Stomach smooth muscle (tissue), 2 donors: ENCODE measurements around the gene GRB14.

Source experiments
- H3K27ac ChIP-seq: one replicate; pipeline ENCODE4 v1.7.0; 2013; ENCODE audit warnings: mild to moderate bottlenecking, low read length, inconsistent platforms
- H3K27me3 ChIP-seq, 2 donors: one replicate each; pipeline ENCODE4 v1.7.0; 2013; ENCODE audit warnings: low read length in 2 of 2; ENCODE audit not compliant: insufficient read depth in 2 of 2, control insufficient read depth in 1 of 2
- H3K36me3 ChIP-seq, 2 donors: one replicate each; pipeline ENCODE4 v1.7.0; 2013; ENCODE audit warnings: low read length in 2 of 2; ENCODE audit not compliant: control insufficient read depth in 2 of 2, insufficient read depth in 2 of 2
- H3K4me1 ChIP-seq: one replicate; pipeline ENCODE4 v1.7.0; 2013; ENCODE audit warnings: low read length; ENCODE audit not compliant: control insufficient read depth, insufficient read depth
- H3K4me3 ChIP-seq, 2 donors: one replicate each; pipeline ENCODE4 v1.7.0; 2013; ENCODE audit warnings: low read length in 2 of 2
- H3K9ac ChIP-seq, 2 donors: one replicate each; pipeline ENCODE4 v1.7.0; 2013; ENCODE audit warnings: low read length in 2 of 2, mild to moderate bottlenecking in 1 of 2
- H3K9me3 ChIP-seq, 2 donors: one replicate each; pipeline ENCODE4 v1.7.0; 2013; ENCODE audit warnings: low read length in 2 of 2; ENCODE audit not compliant: control insufficient read depth in 2 of 2
- donor health status: healthy.
- donor health status: Pancreatic carcinoma.

GRB14 gene

DNA sequence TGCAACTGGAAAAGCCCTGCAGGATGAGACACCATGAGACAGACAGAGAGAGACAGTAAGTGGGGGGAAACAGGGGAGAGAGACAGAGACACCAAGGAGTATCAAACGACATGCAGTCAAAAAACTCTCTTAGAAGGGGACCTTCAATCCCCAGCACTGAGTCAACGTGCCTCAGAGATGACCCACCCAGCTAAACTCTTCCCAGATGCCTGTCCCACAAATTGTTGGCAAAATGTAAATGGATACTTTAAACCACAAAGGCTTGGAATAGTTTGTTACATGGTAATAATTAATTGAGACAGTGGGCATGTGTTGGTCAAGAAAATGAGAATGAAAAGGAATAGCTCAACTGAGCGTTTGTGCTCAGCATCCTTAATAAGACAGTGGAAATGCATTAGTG, 98.3 kb downstream of the GRB14 start:
- no peaks in the 10 kb centered on the region for H3K4me1 ChIP-seq
- H3K9ac ChIP-seq: no peak overlapping the region
- no peaks in the 10 kb centered on the region for H3K27me3 ChIP-seq
- no peaks in the 10 kb centered on the region for H3K9me3 ChIP-seq
- H3K4me3 ChIP-seq: no peak overlapping the region
- peaks cover 0 to 2% of the 10 kb centered on the region in 2 donors for H3K36me3 ChIP-seq
- H3K27ac ChIP-seq: no peak overlapping the region

DNA sequence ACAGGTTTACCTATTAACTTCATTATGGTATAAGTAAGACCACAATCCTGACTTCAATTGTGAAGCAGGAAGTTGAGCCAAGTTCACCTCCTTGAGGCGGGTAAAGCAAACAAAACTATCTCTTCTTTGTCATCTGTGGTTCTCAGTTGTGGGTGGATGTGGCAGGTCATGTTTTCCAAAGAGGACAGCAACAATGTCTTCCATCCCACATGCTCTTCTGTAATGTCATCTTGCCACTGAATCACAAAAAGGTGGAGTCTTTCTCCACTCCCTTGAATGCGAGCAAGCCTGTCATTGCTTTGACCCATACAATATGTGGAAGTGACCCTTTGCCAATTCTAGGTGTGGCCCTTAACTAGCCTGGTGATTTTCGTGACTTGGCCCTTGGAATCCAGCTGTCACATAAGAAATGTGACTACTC, 98.7 kb downstream of the GRB14 start:
- H3K4me1 ChIP-seq: no peaks in the 10 kb centered on the region
- H3K9me3 ChIP-seq: no peaks in the 10 kb centered on the region

DNA sequence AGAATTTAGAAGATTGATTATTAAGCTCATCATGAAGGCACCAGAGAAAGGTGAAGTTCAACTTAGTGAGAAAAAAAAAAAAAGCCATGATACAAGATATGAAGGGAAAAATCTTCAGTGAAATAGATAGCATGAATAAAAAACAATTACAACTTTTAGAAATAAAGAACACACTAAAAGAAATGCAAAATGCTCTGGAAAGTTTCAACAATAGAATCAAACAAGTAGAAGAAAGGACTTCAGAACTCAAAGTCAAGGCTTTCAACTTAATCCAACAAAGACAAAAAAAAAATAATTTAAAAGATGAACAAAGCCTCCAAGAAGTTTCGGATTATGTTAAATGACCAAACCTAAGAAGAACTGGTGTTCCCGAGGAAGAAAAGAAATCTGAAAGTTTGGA, 105.5 kb downstream of the GRB14 start:
- H3K27me3 ChIP-seq: no peaks in the 10 kb centered on the region

More for the DNA sequence above, 98.7 kb downstream of the GRB14 start:
- no peaks in the 10 kb centered on the region for H3K27me3 ChIP-seq
- H3K36me3 ChIP-seq: peaks cover 0 to 2% of the 10 kb centered on the region in 2 donors
- H3K27ac ChIP-seq: no peak overlapping the region
- no peak overlapping the region for H3K4me3 ChIP-seq
- H3K9ac ChIP-seq: no peak overlapping the region

DNA sequence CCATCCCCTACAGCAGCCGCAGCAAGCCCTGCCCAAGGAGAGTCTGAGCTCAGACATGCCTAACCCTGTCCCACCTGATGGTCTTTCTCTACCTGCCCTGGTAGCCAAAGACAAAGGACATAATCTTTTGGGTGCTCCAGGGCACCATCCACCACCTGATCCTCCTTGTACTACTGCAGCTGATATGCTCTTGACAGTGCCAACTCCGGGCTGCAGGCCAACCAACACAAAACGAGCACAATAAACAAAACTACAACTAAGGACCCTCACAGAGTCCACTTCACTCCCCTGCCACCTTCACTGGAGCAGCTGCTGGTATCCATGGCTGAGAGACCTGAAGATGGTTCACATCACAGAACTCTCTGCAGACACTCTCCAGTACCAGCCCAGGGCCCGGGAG, 106.3 kb downstream of the GRB14 start:
- Histone ChIP-seq H3K27me3 (no peaks in the 10 kb centered on the region), H3K9me3 (peaks cover 0 to 5% of the 10 kb centered on the region in 2 donors), H3K27ac (no peak overlapping the region), H3K9ac (no peak overlapping the region), H3K4me1 (no peaks in the 10 kb centered on the region), H3K36me3 (no peaks in the 10 kb centered on the region), H3K4me3 (no peak overlapping the region)

More for the DNA sequence above, 105.5 kb downstream of the GRB14 start:
- Histone ChIP-seq H3K4me3 (no peak overlapping the region), H3K27ac (no peak overlapping the region), H3K9me3 (peaks cover 0 to 5% of the 10 kb centered on the region in 2 donors), H3K4me1 (no peaks in the 10 kb centered on the region), H3K9ac (no peak overlapping the region), H3K36me3 (peaks cover 0 to 2% of the 10 kb centered on the region in 2 donors)

DNA sequence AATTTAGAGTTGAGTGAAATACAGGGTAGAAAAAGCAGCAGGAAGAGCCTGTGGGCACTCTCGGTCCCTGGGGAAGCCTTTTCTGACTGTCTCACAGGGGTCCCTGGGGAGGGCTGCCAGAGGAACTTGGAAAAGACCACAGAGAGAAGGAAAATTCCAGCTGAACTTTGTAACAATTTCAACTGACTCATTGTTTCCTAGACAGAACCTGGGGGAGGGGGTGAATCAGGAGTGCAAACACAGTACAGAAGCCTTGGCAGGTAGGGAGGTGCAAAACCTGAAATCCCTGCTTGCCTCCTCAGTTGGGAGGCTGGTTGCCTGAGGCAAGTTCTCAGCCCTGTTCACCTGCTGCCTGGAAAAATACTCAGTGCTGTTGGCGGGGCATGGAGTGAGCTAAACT, 106.8 kb downstream of the GRB14 start:
- Histone ChIP-seq H3K4me1 (no peaks in the 10 kb centered on the region), H3K36me3 (no peaks in the 10 kb centered on the region), H3K27me3 (no peaks in the 10 kb centered on the region), H3K4me3 (no peak overlapping the region), H3K9me3 (peaks cover 0 to 5% of the 10 kb centered on the region in 2 donors), H3K9ac (no peak overlapping the region), H3K27ac (no peak overlapping the region)

DNA sequence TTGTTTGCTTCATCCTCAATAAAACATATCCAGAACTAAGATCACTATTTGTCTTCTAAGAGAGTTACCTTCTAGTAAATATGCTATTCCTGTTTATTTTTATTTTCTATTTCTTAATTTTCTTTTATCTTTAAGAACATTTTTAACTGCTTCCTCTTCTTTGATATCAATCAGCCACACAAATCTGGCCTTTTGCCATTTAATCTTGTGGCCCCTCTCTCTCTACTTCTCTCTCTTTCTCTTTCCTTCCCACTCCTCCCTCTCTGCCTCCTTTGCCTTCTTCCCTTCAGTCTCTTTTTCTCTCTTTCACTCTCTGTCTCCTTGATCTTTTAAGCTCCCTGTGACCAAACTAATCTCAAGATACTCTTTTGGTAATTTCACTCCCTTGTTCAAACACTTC, 108.4 kb downstream of the GRB14 start:
- no peak overlapping the region for H3K27ac ChIP-seq
- H3K9me3 ChIP-seq: peaks cover 0 to 5% of the 10 kb centered on the region in 2 donors
- no peaks in the 10 kb centered on the region for H3K36me3 ChIP-seq
- H3K9ac ChIP-seq: no peak overlapping the region
- no peak overlapping the region for H3K4me3 ChIP-seq
- H3K27me3 ChIP-seq: no peaks in the 10 kb centered on the region
- H3K4me1 ChIP-seq: no peaks in the 10 kb centered on the region

DNA sequence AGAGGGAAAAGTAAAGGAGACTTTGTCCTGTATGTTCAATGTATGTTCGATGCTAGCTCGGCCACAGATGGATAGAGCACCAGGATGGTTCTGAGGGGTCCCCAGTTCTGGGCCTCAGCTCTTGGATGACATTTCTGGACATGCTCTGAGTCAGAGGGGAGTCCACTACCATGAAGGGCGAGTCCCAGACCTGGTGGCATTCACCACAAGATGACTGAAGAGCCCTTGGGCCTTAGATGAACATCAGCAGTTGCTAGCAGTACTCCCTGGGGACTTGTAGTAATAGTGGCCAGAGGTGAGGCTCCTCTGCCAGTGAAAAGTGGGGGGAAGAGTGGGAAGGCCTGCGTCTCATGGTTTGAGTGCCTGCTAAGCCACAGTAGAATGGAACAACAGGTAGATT, 109.5 kb downstream of the GRB14 start:
- Histone ChIP-seq H3K27ac (no peak overlapping the region), H3K9ac (no peak overlapping the region), H3K9me3 (peaks cover 0 to 2% of the 10 kb centered on the region in 2 donors), H3K36me3 (no peaks in the 10 kb centered on the region), H3K27me3 (no peaks in the 10 kb centered on the region), H3K4me3 (no peak overlapping the region), H3K4me1 (no peaks in the 10 kb centered on the region)

DNA sequence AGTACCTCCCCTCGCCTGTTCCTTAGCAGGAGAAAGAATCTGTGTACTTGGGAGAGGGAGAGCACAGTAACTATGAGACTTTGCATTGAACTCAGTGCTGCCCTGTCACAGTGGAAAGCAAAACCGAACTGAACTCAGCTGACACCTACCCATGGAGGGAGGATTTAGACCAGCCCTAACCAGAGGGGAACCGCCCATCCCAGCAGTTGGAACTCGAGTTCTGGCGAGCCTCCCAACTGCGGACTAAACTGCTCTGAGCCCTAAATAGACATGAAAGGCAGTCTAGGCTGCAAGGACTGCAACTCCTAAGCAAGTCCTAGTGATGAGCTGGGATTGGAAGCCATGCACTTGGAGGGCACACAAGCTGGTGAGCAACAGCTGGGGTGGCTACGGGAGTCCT, 110.4 kb downstream of the GRB14 start:
- Histone ChIP-seq H3K27me3 (no peaks in the 10 kb centered on the region), H3K36me3 (no peaks in the 10 kb centered on the region), H3K9ac (no peak overlapping the region), H3K27ac (no peak overlapping the region), H3K4me1 (no peaks in the 10 kb centered on the region), H3K4me3 (no peak overlapping the region), H3K9me3 (no peaks in the 10 kb centered on the region)

DNA sequence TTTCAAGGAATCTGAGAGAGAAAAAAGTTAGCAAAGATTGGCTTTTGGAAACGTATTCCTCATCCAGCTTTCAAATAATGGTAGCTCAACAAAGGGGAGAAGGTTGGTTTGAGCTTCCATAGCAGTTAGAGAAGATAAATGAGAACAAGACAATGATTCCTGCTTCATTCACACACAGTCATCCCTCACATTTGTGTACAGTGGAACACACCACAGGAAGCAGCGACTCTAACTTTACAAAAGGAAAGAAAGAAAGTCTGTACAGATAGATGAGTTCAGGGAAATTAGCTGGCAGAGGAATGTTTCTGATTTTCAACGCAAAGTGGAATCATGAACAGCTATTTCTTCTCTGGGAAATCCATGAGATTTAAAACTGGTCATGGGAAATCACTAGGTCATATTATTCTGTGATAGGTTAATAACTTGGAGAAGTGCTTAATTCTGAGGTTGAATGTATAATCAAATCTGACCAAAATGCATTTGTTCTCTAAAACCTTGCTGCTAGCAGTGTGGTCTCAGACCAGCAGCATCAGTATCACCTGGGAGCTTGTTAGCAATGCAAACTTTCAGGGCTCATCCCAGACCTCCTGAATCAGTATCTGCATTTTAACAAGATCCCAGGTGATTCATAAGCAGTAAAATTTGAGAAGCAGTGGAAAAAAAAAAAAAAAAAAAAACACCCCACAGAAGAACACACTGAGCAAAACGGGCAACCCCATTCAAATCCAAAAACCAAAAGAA, 112.0 kb downstream of the GRB14 start:
- H3K27me3 ChIP-seq: no peaks in the 10 kb centered on the region
- no peak overlapping the region for H3K27ac ChIP-seq
- H3K9me3 ChIP-seq: no peaks in the 10 kb centered on the region
- H3K4me1 ChIP-seq: no peaks in the 10 kb centered on the region
- H3K4me3 ChIP-seq: no peak overlapping the region
- H3K9ac ChIP-seq: no peak overlapping the region
- H3K36me3 ChIP-seq: no peaks in the 10 kb centered on the region

DNA sequence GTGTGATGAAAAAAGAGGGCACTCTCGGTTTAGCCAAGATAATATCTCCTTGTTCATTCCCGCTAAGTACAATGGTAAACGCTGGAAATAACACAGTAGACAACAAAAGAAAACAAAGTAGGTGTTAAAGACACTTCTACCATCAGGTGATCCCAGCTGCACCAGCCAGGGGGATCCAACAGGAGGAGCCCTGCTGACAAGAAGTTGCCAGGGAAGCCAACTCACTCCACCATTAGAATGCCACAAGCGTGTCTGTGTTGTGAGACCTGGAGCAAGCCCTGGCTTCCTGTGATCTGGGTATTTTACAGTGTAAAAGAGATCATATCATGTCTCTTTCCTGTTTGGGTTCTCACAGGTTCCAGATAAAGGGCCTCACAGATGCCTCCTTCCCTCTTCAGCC, 117.0 kb downstream of the GRB14 start:
- H3K9me3 ChIP-seq: no peaks in the 10 kb centered on the region
- no peaks in the 10 kb centered on the region for H3K4me1 ChIP-seq
- H3K27ac ChIP-seq: no peak overlapping the region
- no peak overlapping the region for H3K9ac ChIP-seq
- no peaks in the 10 kb centered on the region for H3K27me3 ChIP-seq
- no peak overlapping the region for H3K4me3 ChIP-seq
- no peaks in the 10 kb centered on the region for H3K36me3 ChIP-seq

DNA sequence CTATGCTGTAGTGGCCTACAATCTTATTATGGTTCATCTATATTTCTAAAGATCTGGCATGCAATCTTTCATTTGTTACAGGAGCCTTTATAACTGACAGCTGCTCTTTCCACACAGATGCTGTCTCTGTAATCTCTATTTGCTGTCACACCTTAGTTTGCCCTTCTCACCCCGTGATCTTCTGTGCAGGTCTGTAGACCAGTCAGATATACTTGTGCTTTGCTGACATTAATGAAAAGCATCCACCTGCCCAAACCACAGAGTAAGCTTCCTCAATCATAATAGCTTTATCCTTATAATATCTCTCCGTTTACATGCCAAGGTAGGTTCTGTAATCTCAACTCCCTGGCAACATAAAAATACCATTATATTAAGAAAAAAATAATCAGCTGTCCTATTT, 122.4 kb downstream of the GRB14 start:
- Histone ChIP-seq H3K9me3 (no peaks in the 10 kb centered on the region), H3K36me3 (no peaks in the 10 kb centered on the region), H3K9ac (no peak overlapping the region), H3K4me3 (no peak overlapping the region), H3K4me1 (no peaks in the 10 kb centered on the region), H3K27ac (no peak overlapping the region), H3K27me3 (no peaks in the 10 kb centered on the region)
